A549 (cell line): ENCODE data around the gene NUP214.

Source experiments
- CEBPB ChIP-seq, 2 experiments: fragments of >200 bp in 1 of 2; sonication (Bioruptor Twin) in 1 of 2; formaldehyde crosslinking in 1 of 2; IDR thresholded peaks; 2 replicates each; pipeline ENCODE4 v1.6.1; 2012 to 2016
- CTCF ChIP-seq: fragments of >200 bp; sonication (Bioruptor Twin); formaldehyde crosslinking; IDR thresholded peaks from 3 replicates; pipeline ENCODE4 v1.5.1; 2016
- HDAC2 ChIP-seq: fragments of 200-600 bp; sonication (generic); IDR thresholded peaks from 2 replicates; pipeline ENCODE4 v1.6.1; 2016
- KDM1A ChIP-seq: fragments of 200-600 bp; sonication (generic); IDR thresholded peaks from 2 replicates; pipeline ENCODE4 v1.6.1; 2016; ENCODE audit warnings: low read depth, mild to moderate bottlenecking
- MYC ChIP-seq: IDR thresholded peaks from 2 replicates; pipeline ENCODE4 v1.6.1; 2012; ENCODE audit warnings: mild to moderate bottlenecking, inconsistent platforms, low read length, improper control_type of control experiment, borderline replicate concordance
- NFE2L2 ChIP-seq: fragments of 150-350 bp; conservative IDR thresholded peaks from 2 replicates; pipeline ENCODE4 v1.6.1; 2014; ENCODE audit warnings: low read length
- POLR2A ChIP-seq: IDR thresholded peaks from 2 replicates; pipeline ENCODE4 v1.6.1; 2012; ENCODE audit warnings: mild to moderate bottlenecking, low read length
- POLR2AphosphoS2 ChIP-seq: conservative IDR thresholded peaks from 2 replicates; pipeline ENCODE4 v1.6.1; 2012; ENCODE audit warnings: low read length, improper control_type of control experiment, inconsistent platforms
- RCOR1 ChIP-seq: fragments of 150-350 bp; IDR thresholded peaks from 2 replicates; pipeline ENCODE4 v1.6.1; 2014; ENCODE audit warnings: antibody characterized with exemption, low read length, low read depth
- REST ChIP-seq: fragments of 200-600 bp; sonication (generic); IDR thresholded peaks from 2 replicates; pipeline ENCODE4 v1.6.1; 2016; ENCODE audit warnings: antibody characterized with exemption, mild to moderate bottlenecking, moderate library complexity
- RNF2 ChIP-seq: fragments of 200-600 bp; sonication (generic); IDR thresholded peaks from 2 replicates; pipeline ENCODE4 v1.6.1; 2016; ENCODE audit warnings: low read depth, mild to moderate bottlenecking, antibody characterized with exemption, moderate library complexity, borderline replicate concordance
- TF ChIP-seq, protein P1 (sequence below): fragments of 250-450 bp; sonication (Bioruptor Pico); IDR thresholded peaks from 2 replicates; pipeline ENCODE4 v1.5.0; 2021; ENCODE audit warnings: mild to moderate bottlenecking, moderate library complexity, borderline replicate concordance

DNA sequence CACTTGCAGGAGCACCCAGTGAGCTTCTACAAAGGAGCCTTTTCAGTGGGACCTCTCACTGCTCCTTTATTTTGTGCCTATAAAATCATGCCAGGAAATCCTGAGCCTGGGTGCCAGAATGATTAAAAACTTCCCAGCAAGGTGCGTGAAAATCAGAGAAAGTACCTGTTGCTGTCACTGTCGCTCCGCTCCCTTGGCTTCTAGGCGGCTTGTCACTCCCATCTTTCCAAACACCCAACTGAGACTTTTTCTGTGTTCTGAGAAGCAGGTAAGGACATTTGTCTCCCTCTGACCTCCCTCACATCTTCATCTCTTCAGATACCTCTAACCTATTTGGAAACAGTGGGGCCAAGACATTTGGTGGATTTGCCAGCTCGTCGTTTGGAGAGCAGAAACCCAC lies 97.1 kb downstream of the NUP214 start:
- TF ChIP-seq CTCF (no peak), POLR2AphosphoS2 (no peak), POLR2A (no peak), RCOR1 (no peak), MYC (no peak), CEBPB (IDR thresholded peaks at IDR 0.05) (no peak), RNF2 (no peak), HDAC2 (no peak), NFE2L2 (no peak), REST (no peak), KDM1A (no peak)
- TF ChIP-seq, protein P1, sequence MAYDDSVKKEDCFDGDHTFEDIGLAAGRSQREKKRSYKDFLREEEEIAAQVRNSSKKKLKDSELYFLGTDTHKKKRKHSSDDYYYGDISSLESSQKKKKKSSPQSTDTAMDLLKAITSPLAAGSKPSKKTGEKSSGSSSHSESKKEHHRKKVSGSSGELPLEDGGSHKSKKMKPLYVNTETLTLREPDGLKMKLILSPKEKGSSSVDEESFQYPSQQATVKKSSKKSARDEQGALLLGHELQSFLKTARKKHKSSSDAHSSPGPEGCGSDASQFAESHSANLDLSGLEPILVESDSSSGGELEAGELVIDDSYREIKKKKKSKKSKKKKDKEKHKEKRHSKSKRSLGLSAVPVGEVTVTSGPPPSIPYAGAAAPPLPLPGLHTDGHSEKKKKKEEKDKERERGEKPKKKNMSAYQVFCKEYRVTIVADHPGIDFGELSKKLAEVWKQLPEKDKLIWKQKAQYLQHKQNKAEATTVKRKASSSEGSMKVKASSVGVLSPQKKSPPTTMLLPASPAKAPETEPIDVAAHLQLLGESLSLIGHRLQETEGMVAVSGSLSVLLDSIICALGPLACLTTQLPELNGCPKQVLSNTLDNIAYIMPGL (CRISPR knock-in tag), result no peak
